Tibial artery (tissue), 4 donors: ENCODE results near the gene CALN1.

Experiments
- DNase-seq, 2 donors: peaks; one replicate each; pipeline ENCODE4 v3.0.0-alpha.2; 2019
- H3K27ac ChIP-seq, 2 donors: fragments of 200-600 bp; sonication (generic) in 1 of 2; 1 replicate in 1 of 2; 2 replicates in 1 of 2; pipeline ENCODE4 v1.5.1; 2018 to 2019; ENCODE audit warnings: mild to moderate bottlenecking in 1 of 2
- H3K27me3 ChIP-seq, 2 donors: fragments of 200-600 bp; sonication (generic) in 1 of 2; one replicate each; pipeline versions ENCODE4 v1.5.1 to v1.6.0; 2016 to 2019
- H3K36me3 ChIP-seq, 3 donors: fragments of 200-600 bp; sonication (generic) in 2 of 3; one replicate each; pipeline ENCODE4 v1.5.1; 2016 to 2019; ENCODE audit warnings: mild to moderate bottlenecking in 2 of 3
- H3K4me1 ChIP-seq, 4 donors: fragments of 200-600 bp; sonication (generic) in 2 of 4; 1 replicate in 3 of 4; 2 replicates in 1 of 4; pipeline ENCODE4 v1.5.1; 2016 to 2019
- H3K4me3 ChIP-seq, 2 donors: fragments of 200-600 bp; sonication (generic) in 1 of 2; 1 replicate in 1 of 2; 2 replicates in 1 of 2; pipeline ENCODE4 v1.5.1; 2018 to 2019; ENCODE audit warnings: mild to moderate bottlenecking in 2 of 2
- H3K9me3 ChIP-seq, 3 donors: fragments of 200-600 bp; sonication (generic) in 1 of 3; one replicate each; pipeline ENCODE4 v1.5.1; 2016 to 2019
- CTCF ChIP-seq, 2 experiments: fragments of 200-600 bp in 1 of 2; fragments of 450-650 bp in 1 of 2; IDR thresholded peaks; one replicate each; pipeline ENCODE4 v1.5.1; 2017 to 2019; ENCODE audit warnings: antibody characterized with exemption in 2 of 2, mild to moderate bottlenecking in 1 of 2, moderate library complexity in 1 of 2
- intact Hi-C: fragments of 100-400 bp; cut with DNase I; formaldehyde crosslinking; loops from one replicate; pipeline ENCODE4 v1.15.0; 2023; ENCODE audit warnings: low total_unique reads

Gene CALN1

DNA sequence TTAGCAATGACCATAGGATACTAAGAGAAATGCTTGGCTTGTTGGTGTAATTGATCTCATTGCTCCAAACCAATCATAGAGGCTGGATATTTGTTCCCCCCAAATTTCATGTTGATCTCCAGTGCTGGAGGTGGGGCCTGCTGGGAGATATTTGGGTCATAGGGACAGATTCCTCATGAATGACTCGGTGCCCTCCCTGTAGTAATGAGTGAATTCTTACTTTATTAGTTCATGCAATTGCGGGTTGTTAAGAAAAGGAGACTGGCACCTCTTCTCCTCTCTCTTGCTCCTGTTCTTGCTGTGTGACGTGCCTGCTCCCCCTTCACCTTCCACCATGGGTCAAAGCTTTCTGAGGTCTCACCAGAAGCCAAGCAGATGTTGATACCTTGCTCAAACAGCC lies 630.1 kb downstream of the CALN1 start:
- Histone ChIP-seq H3K4me1 (no peaks in the 10 kb centered on the region), H3K27me3 (peaks cover 0 to 5% of the 10 kb centered on the region in 2 donors), H3K9me3 (peaks cover 0 to 8% (median 4%) of the 10 kb centered on the region in 3 donors), H3K36me3 (no peaks in the 10 kb centered on the region), H3K27ac (no peak overlapping the region), H3K4me3 (no peak overlapping the region)
- TF ChIP-seq CTCF (IDR thresholded peaks at IDR 0.05): no peak
- intact Hi-C loops: no loop called here
- DNase-seq: no peak

DNA sequence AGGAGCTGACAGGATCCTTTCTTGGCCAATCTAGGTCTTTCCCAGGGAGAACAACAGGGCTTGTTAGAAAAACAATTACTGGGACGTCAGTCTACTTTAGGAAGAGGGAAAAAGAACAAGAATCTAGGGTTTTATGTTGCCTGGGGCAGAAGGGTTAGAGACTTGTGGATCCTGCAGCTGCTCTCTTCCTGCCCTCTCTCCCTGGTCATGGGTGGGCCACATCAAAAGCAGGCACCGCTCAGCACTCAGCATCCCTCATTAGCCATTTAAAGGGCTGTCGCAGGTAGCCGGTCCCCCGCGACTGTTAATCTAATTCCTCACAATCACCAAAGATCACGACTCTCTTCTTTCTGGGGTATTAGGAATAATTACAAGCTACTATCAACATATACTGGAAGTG lies 631.9 kb downstream of the CALN1 start:
- no peak for DNase-seq

GRCh38 chr7:71777278-71777677 lies 634.9 kb downstream of the CALN1 start:
- Histone ChIP-seq H3K9me3 (no peaks in the 10 kb centered on the region), H3K36me3 (no peaks in the 10 kb centered on the region), H3K4me3 (no peak overlapping the region), H3K4me1 (no peaks in the 10 kb centered on the region), H3K27ac (no peak overlapping the region), H3K27me3 (peaks cover 0 to 7% of the 10 kb centered on the region in 2 donors)
- TF ChIP-seq CTCF (IDR thresholded peaks at IDR 0.05): no peak
- intact Hi-C loops: no loop called here
- no peak for DNase-seq

More for the DNA sequence above, 631.9 kb downstream of the CALN1 start:
- TF ChIP-seq CTCF (IDR thresholded peaks at IDR 0.05): no peak
- no peaks in the 10 kb centered on the region for H3K36me3 ChIP-seq
- no peaks in the 10 kb centered on the region for H3K9me3 ChIP-seq
- intact Hi-C loops: no loop called here
- no peak overlapping the region for H3K27ac ChIP-seq
- peaks cover 0 to 7% of the 10 kb centered on the region in 2 donors for H3K27me3 ChIP-seq
- H3K4me1 ChIP-seq: no peaks in the 10 kb centered on the region
- no peak overlapping the region for H3K4me3 ChIP-seq

DNA sequence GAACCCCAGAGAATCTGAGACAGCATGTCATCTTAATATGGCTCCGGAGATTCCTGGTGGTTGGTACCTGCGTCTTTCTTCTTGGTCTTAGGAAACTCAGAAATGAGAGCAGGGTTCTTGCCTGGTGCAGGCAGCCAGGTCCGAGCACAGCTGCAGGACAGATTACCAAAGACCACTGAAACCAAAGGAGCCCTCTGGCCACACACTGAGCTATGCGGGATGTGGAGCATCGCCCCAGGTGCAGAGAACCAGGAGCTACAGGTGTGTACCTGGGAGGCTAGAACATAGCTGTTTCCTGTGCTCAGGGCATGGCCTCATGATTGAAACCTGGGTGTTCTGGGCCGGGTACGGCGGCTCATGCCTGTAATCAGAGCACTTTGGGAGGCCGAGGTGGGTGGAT lies 635.4 kb downstream of the CALN1 start:
- Histone ChIP-seq H3K4me3 (no peak overlapping the region), H3K36me3 (no peaks in the 10 kb centered on the region), H3K27ac (no peak overlapping the region), H3K9me3 (no peaks in the 10 kb centered on the region), H3K4me1 (no peaks in the 10 kb centered on the region), H3K27me3 (peaks cover 0 to 7% of the 10 kb centered on the region in 2 donors)
- DNase-seq: no peak
- TF ChIP-seq CTCF (IDR thresholded peaks at IDR 0.05): no peak
- intact Hi-C loops: no loop called here

GRCh38 chr7:71775648-71776047 lies 636.5 kb downstream of the CALN1 start:
- Histone ChIP-seq H3K27ac (no peak overlapping the region), H3K4me1 (no peaks in the 10 kb centered on the region), H3K27me3 (peaks cover 0 to 5% of the 10 kb centered on the region in 2 donors), H3K9me3 (no peaks in the 10 kb centered on the region), H3K36me3 (no peaks in the 10 kb centered on the region), H3K4me3 (no peak overlapping the region)
- no peak for DNase-seq
- no peak for TF ChIP-seq CTCF (IDR thresholded peaks at IDR 0.05)
- intact Hi-C loops: no loop called here

DNA sequence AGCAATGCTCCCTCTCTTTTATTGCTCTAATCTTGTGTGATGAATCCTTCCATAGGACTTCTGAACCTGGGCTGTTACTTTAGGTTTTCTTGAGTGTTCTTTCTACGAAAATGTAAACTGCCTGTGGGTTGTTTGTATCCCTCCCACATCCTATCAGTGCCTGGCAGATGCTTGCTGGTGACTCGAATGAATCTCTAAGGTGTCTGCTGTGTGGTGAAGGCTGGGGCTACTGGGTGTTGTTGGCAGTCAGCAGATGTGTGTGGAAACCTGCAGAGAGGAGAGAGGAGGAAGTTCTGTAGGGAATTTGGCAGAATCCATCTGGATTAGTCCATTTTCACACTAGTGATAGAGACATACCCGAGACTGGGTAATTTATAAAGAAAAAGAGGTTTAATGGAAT lies 639.4 kb downstream of the CALN1 start:
- H3K9me3 ChIP-seq: no peaks in the 10 kb centered on the region
- no peak overlapping the region for H3K4me3 ChIP-seq
- no peaks in the 10 kb centered on the region for H3K36me3 ChIP-seq
- H3K27me3 ChIP-seq: peaks cover 0 to 3% of the 10 kb centered on the region in 2 donors
- intact Hi-C loops: no loop called here
- no peak for TF ChIP-seq CTCF (IDR thresholded peaks at IDR 0.05)
- H3K27ac ChIP-seq: no peak overlapping the region
- H3K4me1 ChIP-seq: no peaks in the 10 kb centered on the region
- DNase-seq: no peak
